NCI-H526 treated with DMSO at 0.1 percent for 48 hours (cell line): ENCODE data around the gene SNX18.
"Not testable (repeated sequence)": the region's sequence is repeated elsewhere in the genome, so short reads cannot be mapped to it uniquely, and the experiment has no call there.

Source experiments
- DNase-seq: peaks from one replicate; lab custom pipeline; 2025; lab: John Stamatoyannopoulos, UW

SNX18 gene

DNA sequence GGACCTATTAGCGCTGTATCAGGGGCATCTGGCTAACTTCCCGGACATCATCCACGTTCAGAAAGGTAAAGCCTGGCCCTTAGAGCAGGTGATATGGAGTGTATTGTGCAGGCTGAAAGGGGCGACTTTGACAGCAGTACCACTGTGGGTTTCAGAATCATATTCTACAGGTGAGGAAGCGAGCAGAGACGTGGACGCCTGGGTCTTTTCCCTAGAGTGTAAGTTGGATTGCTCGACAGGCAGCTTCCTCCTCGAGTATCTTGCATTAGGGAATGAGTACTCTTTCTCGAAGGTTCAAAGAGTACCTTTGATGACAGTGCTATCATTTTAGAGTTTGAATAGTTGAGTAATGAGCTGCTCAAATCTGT, 1.9 kb downstream of the SNX18 start:
- no peak for DNase-seq

DNA sequence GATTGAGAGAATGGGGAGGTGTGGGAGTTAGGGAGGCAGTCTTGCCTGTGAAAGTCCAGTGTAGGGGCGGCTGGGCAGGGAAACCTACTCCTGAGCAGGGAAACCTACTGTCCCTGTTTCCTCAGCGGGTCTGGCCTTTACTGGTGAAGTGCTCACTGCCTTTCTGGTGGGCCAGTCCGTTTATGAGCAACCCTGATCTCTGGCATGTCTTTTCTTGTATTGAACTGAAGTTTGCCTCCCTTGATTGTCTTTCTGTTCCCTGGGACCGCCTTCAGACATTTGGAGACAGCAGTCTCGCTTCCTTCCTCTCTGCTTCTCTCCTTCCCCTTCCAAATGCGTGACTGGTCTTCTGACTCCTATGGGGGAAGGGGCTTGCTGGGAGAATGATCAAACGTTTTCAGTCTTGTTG, 2.9 kb downstream of the SNX18 start:
- DNase-seq: no peak

DNA sequence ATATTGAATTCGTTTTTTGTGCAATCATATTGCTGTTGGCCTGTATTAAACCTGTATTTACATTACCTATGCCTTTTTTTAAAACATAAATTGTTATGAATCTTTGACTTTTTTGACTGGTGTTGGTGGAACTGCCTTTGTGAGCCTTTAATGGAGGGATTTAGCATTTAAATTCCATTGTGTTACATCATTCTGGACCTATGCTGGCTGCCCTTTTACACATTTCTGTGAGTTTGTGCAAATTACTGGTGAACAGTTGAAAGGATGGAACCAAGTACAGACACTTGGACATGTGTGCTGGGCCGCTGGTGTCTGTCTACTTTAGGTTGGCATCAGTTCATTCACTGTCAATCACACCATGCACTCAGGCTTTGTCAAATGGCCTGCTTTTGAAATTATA, 3.4 kb downstream of the SNX18 start:
- DNase-seq: no peak

DNA sequence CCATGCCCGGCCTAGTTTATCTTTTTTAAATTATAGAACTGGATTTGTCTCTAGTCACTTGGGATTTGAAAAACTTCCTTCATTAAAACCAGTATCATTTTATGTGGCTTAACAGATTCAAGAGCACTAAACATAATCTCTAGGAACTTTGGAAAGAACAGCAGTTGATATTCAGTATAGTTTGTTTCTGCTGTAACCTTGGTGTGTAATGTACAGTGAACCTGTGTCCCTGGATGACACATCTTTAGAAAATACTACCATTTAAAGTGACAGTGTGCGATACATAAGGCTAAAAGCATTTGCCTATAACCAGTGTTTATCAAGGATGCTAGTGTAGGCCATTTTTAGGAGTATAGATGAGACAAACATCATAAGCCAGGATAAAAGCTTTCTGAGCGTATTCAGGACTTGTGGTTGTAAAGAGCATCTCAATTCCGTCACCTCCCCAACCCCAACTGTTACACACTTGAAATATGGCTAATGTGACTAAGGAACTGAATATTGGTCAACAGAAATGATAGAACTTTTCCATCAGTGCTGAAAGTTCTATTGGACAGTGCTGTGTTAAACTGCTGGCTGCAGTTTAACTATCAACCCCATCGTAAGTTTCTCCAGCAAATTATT, 4.4 kb downstream of the SNX18 start:
- no peak for DNase-seq

DNA sequence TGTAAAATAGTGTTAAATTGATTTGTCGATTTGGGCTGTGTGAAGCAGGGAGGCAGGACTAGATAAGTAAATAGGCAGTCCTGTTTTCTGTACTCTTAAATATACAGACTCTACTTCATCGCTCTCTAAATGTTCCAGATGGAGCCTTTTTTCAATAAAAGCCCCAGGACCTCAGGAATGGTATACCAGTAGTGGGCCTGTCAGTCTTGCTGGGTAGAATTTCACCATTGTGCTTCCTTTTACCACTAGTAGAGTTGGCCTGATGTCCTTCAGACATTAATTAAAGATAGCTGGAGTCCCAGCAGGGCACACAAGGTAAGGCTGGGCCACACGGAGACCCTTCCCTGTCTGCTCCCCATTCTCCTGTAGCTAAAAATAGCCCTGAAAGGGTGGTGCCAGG, 6.0 kb downstream of the SNX18 start:
- DNase-seq: no peak

DNA sequence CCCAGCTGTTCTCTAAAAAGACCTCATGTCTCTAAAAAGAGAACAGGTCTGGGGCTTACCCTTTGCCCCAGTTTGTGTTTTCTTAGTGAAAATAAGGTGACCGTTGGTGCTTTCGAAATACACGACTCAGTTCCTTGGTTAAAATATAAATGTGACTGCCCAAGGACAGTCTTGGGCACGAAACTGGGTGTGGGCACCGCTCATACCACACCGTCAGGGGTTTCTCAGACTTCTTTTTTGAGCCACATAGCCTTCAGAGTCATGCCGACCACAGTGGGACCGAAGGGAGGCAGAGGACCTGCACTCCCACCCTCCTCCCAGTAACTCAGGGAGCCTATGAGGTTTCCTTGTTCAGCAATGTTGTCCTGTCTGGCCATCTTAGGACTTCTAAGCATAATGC, 6.5 kb downstream of the SNX18 start:
- no peak for DNase-seq

DNA sequence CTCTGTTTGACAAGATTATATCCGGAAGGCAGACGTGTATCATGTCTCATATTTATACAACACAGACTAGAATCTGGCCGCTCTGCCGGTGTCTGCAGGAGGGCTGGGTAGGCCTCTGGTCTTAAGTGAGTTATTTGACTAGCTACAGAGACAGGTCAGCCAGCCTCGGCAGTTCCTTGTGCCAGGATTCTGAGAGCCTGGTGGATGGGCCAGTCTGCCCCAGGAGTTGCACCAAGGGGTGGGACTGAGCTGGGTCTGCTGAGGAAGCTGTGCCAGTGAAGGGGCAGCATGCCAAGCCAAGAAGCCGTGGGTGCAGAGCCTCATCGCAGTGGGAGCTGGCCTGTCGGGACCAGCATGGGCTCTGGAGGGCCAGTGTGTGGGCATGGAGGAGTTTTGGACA, 7.1 kb downstream of the SNX18 start:
- no peak for DNase-seq

DNA sequence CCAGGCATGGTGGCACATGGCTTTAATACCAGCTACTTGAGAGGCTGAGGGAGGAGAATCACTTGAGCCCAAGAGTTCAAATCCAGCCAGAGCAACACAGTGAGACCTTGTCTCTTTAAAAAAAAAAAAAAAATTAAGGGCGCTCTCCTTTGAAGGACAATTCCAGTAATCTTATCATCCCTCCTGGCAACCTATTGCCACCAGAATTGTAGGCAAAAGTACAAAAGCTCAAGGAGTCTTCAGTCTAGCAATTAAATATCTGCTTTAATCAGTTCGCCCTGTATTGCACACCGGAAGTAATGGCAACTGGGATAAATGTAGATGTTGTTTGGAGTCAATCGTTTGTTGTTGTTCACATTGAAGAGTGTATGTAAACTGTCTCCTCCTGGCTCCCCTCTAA, 7.7 kb downstream of the SNX18 start:
- DNase-seq: no peak

DNA sequence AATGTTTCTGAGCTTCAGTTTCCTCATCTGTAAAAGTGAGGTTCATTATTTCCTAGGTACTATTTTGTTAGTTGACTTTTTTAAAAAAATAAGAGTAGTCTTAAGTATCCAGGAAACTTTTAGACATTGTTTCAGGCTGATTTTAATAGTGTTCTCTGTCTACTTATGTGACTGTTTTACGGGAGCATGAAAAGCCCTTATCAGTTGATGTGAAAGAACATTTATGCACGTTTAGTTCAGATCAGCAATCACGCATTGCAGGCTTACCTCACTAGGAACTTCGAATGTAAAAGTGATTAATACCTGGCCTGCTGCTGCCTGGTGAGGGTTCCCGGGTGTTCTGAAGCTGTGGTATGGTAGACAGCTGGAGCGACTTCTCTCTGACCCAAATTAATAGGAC, 8.1 kb downstream of the SNX18 start:
- DNase-seq: no peak

DNA sequence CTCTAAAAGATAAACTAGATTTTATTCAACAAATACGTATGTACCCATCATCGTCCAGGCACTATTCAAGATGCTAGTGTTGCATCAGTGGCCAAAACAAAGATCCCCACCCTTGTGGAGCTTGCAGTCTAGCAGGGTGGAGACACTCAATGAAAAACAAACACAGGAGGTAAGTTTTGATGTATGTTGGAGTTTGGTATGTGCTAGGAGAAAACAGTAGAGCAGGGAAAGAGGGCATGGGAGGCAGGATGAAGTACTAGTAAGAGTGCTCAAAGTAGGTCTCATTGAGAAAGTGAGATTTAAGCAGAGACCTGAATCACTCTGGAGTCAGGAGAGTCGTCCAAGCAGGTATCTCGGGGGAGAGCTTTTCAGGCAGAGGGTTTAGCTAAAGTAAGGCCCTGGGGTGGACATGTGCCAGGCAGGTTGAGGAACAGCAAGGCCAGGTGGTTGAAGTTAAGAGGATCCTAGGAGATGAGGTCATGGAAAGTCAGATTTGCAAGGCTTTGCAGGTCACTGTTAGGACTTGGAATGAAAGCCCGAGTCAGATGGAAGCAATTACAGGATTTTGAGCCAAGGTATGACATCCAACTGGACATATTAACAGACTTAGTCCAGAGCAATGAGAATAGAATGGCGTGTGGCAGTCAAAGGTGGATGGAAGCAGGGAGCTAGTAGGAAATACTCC, 9.2 kb downstream of the SNX18 start:
- DNase-seq: no peak

DNA sequence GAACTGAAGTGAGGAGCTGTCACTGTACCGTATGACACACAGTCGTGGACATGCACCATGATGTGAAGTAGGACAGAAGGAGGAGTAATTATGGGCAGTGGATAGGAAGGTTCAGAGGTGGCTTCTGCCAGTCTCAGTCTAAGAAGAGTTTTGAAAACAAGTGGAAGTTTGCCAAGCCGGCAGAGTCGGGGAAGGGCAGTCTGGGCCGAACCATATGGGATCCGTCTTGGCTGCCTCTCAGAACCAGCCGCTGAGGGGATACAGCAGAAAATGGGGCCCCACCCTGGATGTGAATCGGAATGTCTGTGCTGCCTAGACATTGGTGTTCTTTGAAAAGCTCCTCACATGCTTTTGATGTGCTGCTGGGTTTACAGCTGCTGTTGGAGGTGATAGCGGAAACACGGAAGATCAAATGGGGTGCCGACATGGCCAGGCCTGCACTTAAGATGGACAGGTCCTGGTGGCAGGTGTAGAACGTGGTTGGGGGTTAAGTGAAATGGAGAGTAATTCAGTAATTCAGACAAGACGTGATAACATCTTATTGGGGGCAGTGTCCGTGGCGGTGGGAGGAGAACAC, 11.2 kb downstream of the SNX18 start:
- DNase-seq: no peak

DNA sequence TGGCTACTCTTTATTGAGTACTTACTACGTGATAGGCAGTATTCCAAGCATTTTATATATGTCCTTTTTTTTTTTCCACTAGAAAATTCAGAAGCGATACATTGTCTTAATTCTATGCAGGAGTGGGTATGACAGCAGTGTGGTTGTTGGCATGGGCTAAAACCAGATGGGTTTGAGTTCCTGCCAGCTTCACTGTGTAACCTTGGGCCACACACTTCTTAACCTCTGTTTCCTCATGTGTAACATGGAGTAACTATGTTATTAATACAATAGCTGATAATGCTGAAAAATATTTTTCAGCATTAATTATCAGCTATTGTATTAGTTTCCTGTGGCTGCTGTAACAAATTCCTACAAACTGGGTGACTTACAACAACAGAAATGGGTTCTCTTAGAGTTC, 12.0 kb downstream of the SNX18 start:
- DNase-seq: no peak

DNA sequence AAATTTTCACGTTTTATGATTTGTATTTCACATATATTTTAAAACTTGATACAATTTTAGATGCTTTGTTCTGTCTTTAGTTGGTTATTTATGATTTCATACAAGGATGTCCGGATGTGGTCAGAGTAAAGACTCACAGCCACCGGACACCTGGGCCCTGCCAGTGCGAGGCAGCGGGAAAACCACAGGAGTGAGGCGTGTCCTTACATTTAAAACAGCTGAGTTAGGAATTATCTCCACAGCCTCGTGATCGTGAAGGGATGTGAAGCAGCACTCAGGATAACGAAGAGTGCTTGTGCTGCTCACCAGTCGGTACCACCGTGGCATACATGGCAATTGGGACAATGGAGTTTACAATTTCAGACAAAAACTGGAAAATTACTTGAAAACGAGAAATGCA, 14.0 kb downstream of the SNX18 start:
- DNase-seq: no peak

DNA sequence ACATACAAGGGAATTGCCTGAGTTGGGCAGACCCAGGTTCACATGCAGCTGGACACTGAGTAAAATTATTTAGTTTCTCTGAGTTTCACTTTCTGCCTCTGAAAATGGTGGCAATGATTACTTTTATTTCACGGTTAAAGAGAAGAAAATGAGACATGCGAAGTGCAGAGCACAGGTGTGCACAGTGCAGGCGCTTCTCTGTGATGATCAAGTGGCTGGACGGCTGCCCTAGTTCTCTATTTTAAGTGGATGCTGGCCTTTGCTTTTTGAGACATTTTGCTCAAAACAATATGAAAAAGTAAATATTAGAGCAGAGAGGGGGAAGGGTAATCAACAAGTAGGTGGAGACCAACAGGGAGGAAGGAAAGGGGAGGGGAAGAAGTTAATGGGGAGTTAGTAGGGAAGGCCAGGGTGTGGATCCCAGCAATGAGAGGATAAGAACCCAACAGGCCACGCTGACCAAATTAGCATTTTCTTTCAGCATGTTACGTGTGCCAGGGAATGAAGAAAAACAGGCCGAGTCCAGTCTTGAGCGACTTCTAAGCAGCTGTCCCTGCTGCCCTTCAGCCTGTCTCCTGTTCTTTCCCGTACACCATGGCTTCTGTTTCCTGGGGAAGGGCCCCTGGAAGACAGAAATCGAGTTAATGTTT, 16.1 kb downstream of the SNX18 start:
- no peak for DNase-seq

DNA sequence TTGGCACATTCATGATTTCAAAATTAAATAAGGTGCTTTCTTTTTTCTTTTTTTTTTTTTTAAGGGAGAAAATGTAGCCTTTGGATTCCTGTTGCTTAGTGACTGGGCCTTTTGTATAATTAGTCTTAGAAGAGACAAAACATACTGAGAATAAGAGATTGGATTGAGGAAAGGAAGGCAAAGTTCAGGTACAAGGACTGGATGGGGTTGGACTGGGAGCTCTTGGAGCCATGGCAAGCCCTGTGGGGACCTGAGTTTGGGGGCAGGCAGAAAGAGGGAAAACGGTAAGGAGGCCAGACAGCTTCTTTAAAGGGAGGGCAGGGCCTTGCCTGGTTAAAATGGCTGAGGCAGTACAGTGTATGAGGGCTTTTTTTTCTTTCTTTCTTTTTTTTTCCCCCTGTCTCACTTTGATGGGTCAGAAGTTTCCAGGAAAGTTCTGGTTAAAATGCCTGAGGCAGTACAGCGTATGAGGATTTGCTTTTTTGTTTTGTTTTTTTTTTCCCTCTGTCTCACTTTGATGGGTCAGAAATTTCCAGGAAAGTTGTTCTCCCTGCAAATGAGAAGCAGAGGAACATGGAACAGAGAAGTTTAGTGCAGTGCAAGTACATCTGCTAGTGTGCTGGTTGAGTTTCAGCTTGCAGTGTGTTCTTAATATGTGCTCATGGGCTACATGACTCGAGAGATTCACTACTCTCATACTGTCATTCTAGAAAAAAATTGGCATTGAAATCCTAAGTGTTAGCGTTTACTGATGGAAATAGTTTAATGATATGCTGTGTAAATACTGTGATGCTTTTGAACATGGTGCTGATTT, 16.8 kb downstream of the SNX18 start:
- DNase-seq: no peak

DNA sequence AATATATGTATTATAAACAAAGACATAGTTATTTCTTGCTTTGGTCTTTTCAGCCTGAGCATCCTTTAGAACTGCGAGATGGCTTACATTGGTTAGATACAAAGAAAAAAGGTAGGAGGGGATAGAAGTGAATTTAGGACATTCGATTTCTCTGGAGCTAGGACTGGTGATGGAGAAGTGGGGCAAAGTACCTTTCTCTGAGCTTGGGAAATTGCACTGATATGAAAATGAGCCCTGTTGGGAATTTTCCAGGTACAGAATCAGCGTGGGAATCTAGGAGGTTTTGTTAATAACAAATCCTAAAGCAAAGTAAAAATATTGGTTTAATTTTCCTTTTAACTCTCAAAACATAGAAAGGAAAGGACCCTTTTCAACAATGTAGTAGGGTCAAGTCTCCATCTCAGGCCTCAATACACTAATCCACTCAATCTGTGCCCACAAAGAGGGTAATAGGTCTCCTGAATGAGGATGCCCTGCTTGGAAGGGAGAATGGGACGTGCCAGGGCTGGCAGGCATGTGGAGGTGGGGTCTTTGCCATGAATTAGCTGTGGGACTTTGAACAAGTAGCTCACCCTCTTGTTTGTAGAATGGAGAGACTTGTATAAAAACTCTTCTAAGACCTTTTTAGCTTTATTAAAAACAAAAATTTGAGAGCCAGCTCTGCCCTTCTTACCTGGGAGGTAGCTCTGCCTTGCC, 17.7 kb downstream of the SNX18 start:
- DNase-seq: no peak

DNA sequence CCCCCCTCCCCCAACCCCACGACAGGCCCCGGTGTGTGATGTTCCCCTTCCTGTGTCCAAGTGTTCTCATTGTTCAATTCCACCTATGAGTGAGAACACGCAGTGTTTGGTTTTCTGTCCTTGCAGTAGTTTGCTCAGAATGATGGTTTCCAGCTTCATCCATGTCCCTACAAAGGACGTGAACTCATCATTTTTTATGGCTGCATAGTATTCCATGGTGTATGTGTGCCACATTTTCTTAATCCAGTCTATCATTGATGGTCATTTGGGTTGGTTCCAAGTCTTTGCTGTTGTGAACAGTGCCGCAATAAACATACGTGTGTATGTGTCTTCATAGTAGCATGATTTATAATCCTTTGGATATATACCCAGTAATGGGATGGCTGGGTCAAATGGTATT, 18.8 kb downstream of the SNX18 start:
- DNase-seq: not testable (repeated sequence)

DNA sequence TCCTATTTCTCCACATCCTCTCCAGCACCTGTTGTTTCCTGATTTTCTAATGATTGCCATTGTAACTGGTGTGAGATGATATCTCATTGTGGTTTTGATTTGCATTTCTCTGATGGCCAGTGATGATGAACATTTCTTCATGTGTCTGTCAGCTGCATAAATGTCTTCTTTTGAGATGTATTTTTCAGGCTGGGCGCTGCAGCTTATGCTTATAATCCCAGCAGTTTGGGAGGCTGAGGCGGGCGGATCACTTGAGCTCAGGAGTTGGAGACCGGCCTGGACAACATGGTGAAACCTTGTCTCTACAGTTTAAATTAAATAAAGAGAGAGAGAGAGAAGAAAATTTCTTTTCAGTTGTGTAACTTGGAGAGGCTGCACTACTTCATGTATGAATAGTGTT, 19.3 kb downstream of the SNX18 start:
- DNase-seq: not testable (repeated sequence)

DNA sequence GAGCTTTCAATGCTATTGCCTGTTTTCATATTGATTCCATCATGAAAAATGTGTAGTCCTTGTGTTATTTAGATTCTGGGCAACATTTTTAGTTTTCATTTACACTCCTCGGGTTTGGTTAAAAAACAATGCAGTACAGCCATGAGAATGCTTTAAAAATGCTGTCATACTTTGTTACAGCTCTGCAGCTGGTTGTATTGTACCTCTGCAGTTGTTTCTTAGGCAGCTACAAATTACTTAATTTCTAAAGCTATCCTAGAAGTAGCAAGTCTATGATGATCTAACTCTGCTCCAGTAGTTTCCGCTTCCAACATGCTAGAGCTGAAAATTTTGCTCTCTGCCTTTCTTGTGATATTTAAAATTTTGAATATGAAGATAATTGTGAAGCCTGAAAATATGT, 20.2 kb downstream of the SNX18 start:
- no peak for DNase-seq

DNA sequence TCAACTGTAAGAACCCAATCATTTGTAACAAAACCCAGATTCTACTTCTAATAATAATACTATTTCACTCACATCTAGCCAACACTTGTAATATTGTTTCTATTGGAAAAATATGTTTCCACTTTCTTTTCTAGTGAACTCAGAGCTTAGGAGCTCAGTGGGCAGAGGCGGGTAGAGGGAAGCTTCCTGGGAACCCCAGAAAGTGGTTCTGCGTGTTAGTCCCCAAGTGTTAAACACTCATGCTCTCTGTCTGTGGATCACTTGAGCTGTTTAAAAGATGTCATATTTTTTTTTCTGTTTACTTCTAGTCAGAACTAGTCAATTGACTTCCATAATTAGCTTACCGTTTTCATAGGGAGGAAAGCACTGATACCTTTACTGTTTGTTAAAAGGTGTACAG, 20.6 kb downstream of the SNX18 start:
- no peak for DNase-seq

DNA sequence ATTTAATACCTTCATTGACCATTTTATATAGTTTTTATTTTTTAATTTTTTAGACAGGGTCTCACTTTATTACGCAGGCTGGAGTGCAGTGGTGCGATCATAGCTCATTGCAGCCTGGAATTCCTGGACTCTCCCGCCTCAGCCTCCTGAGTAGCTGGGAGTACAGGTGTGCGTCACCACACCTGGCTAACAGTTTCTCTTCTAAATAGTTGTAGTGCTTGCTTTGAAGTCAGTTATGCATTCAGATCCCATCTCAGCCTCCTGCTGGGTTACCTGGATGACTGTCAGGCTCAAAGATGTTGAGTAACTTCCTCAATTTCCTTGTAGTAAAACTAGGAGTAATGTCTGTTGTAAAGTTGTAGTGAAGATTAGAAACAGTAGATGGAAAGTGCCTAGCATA, 21.4 kb downstream of the SNX18 start:
- no peak for DNase-seq

DNA sequence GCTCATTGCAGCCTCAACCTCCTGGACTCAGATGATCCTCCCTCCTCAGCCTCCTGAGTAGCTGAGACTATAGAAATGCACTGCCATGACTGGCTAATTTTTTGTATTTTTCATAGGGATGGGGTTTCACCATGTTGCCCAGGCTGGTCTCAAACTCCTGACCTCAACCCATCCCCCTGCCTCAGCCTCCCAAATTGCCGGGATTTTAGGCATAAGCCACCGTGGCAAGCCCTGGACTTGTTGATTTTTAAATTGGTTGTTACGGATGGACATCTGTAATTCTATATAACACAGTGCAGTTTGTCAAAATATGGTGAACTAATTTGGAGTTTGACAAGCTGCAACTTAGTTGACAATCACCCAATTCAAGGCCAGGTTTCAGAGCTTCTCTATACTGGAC, 22.7 kb downstream of the SNX18 start:
- DNase-seq: no peak
